HepG2 (cell line): ENCODE results near the gene ATP5F1C. TPM values are rescaled to one million over a fixed set of nuclear protein-coding genes. Genes with fewer than 3 reads are reported as not detected.

Experiments
- ERF ChIP-seq: IDR thresholded peaks from 2 replicates; pipeline ENCODE4 v1.6.1; 2018; ENCODE audit warnings: missing biosample characterization, missing genetic modification reagents
- HCFC1 ChIP-seq: fragments of 150-350 bp; IDR thresholded peaks from 2 replicates; pipeline ENCODE4 v1.6.1; 2014; ENCODE audit warnings: low read depth, low read length
- HNRNPH1 ChIP-seq: fragments of 200-400 bp; formaldehyde crosslinking; optimal IDR thresholded peaks from 2 replicates; pipeline ENCODE3; 2017; ENCODE audit warnings: mild to moderate bottlenecking, low read depth, low read length
- NCOA2 ChIP-seq: sonication (generic); formaldehyde crosslinking; IDR thresholded peaks from 2 replicates; pipeline ENCODE4 v1.8.0; 2022; ENCODE audit warnings: inconsistent platforms
- NR2F6 ChIP-seq, 2 experiments: IDR thresholded peaks; 2 replicates each; pipeline ENCODE4 v1.6.1; 2016; ENCODE audit warnings: antibody characterized with exemption in 1 of 2, mild to moderate bottlenecking in 1 of 2
- PCBP1 ChIP-seq: fragments of 200-400 bp; formaldehyde crosslinking; IDR thresholded peaks from 2 replicates; pipeline ENCODE4 v1.6.1; 2017; ENCODE audit warnings: mild to moderate bottlenecking, low read depth, low read length, borderline replicate concordance
- POLR2AphosphoS2 ChIP-seq: IDR thresholded peaks from 2 replicates; pipeline ENCODE4 v1.6.1; 2011; ENCODE audit warnings: low read depth, low read length, improper control_type of control experiment
- RBAK ChIP-seq: sonication (generic); formaldehyde crosslinking; IDR thresholded peaks from 2 replicates; pipeline ENCODE4 v1.5.1; 2020; ENCODE audit warnings: mild to moderate bottlenecking, missing genetic modification reagents
- SIN3B ChIP-seq: fragments of 150-350 bp; IDR thresholded peaks from 2 replicates; pipeline ENCODE4 v1.6.1; 2014; ENCODE audit warnings: low read length
- TBL1XR1 ChIP-seq: fragments of 150-350 bp; IDR thresholded peaks from 2 replicates; pipeline ENCODE4 v1.6.1; 2014; ENCODE audit warnings: borderline replicate concordance, low read length; ENCODE audit not compliant: partially characterized antibody
- ZNF264 ChIP-seq: sonication (generic); formaldehyde crosslinking; IDR thresholded peaks from 2 replicates; pipeline ENCODE4 v1.4.0; 2020; ENCODE audit warnings: missing genetic modification reagents
- ZNF367 ChIP-seq: sonication (generic); formaldehyde crosslinking; IDR thresholded peaks from 2 replicates; pipeline ENCODE4 v1.4.0; 2020; ENCODE audit warnings: missing genetic modification reagents, borderline replicate concordance
- ZNF891 ChIP-seq: sonication (generic); formaldehyde crosslinking; IDR thresholded peaks from 2 replicates; pipeline ENCODE4 v1.5.0; 2020; ENCODE audit warnings: mild to moderate bottlenecking, missing genetic modification reagents
- polyA plus RNA-seq, 8 experiments: library from polyadenylated mRNA; depleted of rRNA in 3 of 8; stranded (reverse) in 7 of 8; unstranded in 1 of 8; fragments of >200 nt; fragmentation: Illumina TruSeq in 4 of 8; extraction: Trizol in 4 of 8; gene quantifications; 2 replicates each; pipeline versions ENCODE4 v1.2.1 to v1.2.3, GENCODE V29; 2011 to 2016; ENCODE audit warnings: low read depth in 4 of 8, missing spikeins in 1 of 8, mixed read lengths in 1 of 8; ENCODE audit not compliant: insufficient read depth in 1 of 8
- total RNA-seq, 5 experiments: library from RNA; depleted of rRNA; stranded (reverse); fragments of >200 nt; fragmentation: Illumina TruSeq; extraction: Trizol; gene quantifications; 2 replicates each; pipeline ENCODE4 v1.2.3, GENCODE V29; 2016; ENCODE audit warnings: low read depth in 1 of 5
- TF ChIP-seq, protein P1 (sequence below): sonication (generic); formaldehyde crosslinking; IDR thresholded peaks from 2 replicates; pipeline ENCODE4 v1.5.0; 2020; ENCODE audit warnings: missing genetic modification reagents
- TF ChIP-seq, protein P2 (sequence below): fragments of 450-650 bp; IDR thresholded peaks from 2 replicates; pipeline ENCODE4 v1.6.1; 2017
- TF ChIP-seq, protein P3 (sequence below): IDR thresholded peaks from 2 replicates; pipeline ENCODE4 v1.6.1; 2016
- TF ChIP-seq, protein P4 (sequence below): IDR thresholded peaks from 2 replicates; pipeline ENCODE4 v1.6.1; 2016; ENCODE audit warnings: missing genetic modification reagents, missing compliant biosample characterization
- TF ChIP-seq, protein P5 (sequence below): sonication (generic); formaldehyde crosslinking; IDR thresholded peaks from 2 replicates; pipeline ENCODE4 v1.5.0; 2020; ENCODE audit warnings: missing genetic modification reagents, mild to moderate bottlenecking, borderline replicate concordance
- TF ChIP-seq, protein P6 (sequence below): sonication (generic); formaldehyde crosslinking; IDR thresholded peaks from 2 replicates; pipeline ENCODE4 v1.4.0; 2020; ENCODE audit warnings: missing genetic modification reagents, borderline replicate concordance

Gene ATP5F1C
- total and polyA plus RNA-seq, 2 of the 13 experiments (the other 11 are each of a cell fraction or from before 2014, with no cell fraction given), result 407 to 416 TPM

DNA sequence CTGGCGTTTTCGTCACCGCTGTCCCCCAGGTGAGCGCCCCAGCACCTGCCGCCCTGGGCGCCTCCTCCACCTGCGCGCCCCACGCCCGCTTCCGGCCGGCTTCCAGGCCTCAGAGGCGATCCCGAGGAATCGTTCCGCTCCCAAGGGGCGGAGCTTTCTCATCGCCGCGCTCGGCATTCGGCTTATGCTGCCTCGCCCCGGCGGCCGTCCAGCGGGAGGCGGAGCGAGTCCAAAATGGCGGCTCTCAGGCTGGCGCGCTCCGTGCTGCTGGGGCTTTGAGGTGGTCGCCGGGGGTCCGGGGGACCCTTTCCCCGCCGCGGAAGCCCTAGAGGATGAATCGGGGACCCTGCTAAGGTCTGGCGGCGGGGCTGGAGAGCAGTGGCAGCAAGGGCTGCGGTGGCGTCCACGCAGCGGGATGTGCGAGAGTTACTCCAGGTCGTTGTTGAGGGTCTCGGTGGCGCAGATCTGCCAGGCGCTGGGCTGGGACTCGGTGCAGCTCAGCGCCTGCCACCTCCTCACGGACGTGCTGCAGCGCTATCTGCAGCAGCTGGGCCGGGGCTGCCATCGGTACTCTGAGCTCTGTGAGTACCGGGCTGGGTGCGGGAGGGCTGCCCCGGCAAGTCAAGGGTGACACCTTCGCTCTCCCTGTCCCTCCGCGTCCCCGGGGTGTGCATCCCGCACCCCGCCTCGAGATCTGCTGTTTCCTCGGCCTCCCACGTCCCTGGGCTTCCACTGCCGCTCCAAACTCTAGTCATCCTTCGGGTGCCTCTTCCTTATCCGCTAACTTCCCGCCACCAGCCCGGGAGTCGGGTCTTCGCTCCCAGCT, 30.5 kb downstream of the ATP5F1C start, which contains the start of gene TAF3 (continued):
- peak; percentile 98 for TF ChIP-seq POLR2AphosphoS2
- no peak for TF ChIP-seq HNRNPH1
- TF ChIP-seq ZNF367 (CRISPR knock-in tag), result 0 out of 2 replicates have a peak, but pooled peaks have one; percentile 30
- TF ChIP-seq, protein P1, sequence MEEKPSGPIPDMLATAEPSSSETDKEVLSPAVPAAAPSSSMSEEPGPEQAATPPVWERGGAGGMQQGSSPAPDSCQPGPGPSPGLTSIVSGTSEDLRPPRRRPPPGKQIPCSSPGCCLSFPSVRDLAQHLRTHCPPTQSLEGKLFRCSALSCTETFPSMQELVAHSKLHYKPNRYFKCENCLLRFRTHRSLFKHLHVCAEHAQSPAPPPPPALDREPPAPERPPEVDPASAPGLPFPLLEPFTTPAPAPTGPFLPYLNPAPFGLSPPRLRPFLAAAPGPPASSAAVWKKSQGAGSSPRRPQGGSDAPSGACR (CRISPR knock-in tag), result peak; percentile 72; the same call in 1 of the 2 replicates
- TF ChIP-seq TBL1XR1, result no peak
- TF ChIP-seq, protein P2, sequence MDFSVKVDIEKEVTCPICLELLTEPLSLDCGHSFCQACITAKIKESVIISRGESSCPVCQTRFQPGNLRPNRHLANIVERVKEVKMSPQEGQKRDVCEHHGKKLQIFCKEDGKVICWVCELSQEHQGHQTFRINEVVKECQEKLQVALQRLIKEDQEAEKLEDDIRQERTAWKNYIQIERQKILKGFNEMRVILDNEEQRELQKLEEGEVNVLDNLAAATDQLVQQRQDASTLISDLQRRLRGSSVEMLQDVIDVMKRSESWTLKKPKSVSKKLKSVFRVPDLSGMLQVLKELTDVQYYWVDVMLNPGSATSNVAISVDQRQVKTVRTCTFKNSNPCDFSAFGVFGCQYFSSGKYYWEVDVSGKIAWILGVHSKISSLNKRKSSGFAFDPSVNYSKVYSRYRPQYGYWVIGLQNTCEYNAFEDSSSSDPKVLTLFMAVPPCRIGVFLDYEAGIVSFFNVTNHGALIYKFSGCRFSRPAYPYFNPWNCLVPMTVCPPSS, result no peak
- peak; percentile 87 for TF ChIP-seq ERF (CRISPR knock-in tag)
- TF ChIP-seq, protein P3, sequence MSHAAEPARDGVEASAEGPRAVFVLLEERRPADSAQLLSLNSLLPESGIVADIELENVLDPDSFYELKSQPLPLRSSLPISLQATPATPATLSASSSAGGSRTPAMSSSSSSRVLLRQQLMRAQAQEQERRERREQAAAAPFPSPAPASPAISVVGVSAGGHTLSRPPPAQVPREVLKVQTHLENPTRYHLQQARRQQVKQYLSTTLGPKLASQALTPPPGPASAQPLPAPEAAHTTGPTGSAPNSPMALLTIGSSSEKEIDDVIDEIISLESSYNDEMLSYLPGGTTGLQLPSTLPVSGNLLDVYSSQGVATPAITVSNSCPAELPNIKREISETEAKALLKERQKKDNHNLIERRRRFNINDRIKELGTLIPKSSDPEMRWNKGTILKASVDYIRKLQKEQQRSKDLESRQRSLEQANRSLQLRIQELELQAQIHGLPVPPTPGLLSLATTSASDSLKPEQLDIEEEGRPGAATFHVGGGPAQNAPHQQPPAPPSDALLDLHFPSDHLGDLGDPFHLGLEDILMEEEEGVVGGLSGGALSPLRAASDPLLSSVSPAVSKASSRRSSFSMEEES (CRISPR knock-in tag), result peak; percentile 59; the same call in 1 of the 2 replicates
- TF ChIP-seq ZNF891 (CRISPR knock-in tag), result 0 out of 2 replicates have a peak, but pooled peaks have one; percentile 26
- peak; percentile 83 for TF ChIP-seq SIN3B
- TF ChIP-seq NCOA2 (CRISPR knock-in tag), result peak; percentile 53; the same call in 1 of the 2 replicates
- TF ChIP-seq, protein P4, sequence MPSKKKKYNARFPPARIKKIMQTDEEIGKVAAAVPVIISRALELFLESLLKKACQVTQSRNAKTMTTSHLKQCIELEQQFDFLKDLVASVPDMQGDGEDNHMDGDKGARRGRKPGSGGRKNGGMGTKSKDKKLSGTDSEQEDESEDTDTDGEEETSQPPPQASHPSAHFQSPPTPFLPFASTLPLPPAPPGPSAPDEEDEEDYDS (CRISPR knock-in tag), result peak; percentile 67
- no peak for TF ChIP-seq RBAK (CRISPR knock-in tag)
- TF ChIP-seq, protein P5, sequence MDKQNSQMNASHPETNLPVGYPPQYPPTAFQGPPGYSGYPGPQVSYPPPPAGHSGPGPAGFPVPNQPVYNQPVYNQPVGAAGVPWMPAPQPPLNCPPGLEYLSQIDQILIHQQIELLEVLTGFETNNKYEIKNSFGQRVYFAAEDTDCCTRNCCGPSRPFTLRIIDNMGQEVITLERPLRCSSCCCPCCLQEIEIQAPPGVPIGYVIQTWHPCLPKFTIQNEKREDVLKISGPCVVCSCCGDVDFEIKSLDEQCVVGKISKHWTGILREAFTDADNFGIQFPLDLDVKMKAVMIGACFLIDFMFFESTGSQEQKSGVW (CRISPR knock-in tag), result no peak
- TF ChIP-seq, protein P6, sequence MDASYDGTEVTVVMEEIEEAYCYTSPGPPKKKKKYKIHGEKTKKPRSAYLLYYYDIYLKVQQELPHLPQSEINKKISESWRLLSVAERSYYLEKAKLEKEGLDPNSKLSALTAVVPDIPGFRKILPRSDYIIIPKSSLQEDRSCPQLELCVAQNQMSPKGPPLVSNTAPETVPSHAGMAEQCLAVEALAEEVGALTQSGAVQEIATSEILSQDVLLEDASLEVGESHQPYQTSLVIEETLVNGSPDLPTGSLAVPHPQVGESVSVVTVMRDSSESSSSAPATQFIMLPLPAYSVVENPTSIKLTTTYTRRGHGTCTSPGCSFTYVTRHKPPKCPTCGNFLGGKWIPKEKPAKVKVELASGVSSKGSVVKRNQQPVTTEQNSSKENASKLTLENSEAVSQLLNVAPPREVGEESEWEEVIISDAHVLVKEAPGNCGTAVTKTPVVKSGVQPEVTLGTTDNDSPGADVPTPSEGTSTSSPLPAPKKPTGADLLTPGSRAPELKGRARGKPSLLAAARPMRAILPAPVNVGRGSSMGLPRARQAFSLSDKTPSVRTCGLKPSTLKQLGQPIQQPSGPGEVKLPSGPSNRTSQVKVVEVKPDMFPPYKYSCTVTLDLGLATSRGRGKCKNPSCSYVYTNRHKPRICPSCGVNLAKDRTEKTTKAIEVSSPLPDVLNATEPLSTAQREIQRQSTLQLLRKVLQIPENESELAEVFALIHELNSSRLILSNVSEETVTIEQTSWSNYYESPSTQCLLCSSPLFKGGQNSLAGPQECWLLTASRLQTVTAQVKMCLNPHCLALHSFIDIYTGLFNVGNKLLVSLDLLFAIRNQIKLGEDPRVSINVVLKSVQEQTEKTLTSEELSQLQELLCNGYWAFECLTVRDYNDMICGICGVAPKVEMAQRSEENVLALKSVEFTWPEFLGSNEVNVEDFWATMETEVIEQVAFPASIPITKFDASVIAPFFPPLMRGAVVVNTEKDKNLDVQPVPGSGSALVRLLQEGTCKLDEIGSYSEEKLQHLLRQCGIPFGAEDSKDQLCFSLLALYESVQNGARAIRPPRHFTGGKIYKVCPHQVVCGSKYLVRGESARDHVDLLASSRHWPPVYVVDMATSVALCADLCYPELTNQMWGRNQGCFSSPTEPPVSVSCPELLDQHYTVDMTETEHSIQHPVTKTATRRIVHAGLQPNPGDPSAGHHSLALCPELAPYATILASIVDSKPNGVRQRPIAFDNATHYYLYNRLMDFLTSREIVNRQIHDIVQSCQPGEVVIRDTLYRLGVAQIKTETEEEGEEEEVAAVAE (CRISPR knock-in tag), result peak; percentile 82; the same call in 1 of the 2 replicates
- 0 out of 2 replicates have a peak, but pooled peaks have one; percentile 67 for TF ChIP-seq ZNF264 (CRISPR knock-in tag)
- TF ChIP-seq HCFC1, result peak; percentile 65
- peak; percentile 85; the same call in 1 of the 2 replicates for TF ChIP-seq PCBP1
- TF ChIP-seq NR2F6 (IDR thresholded peaks at IDR 0.05), result no peak
- peak; percentile 52; the same call in 1 of the 2 replicates for TF ChIP-seq NR2F6 (CRISPR knock-in tag; IDR thresholded peaks at IDR 0.05)
